Activated T-helper 9 cell treated with anti-CD3 and anti-CD28 coated beads, Interleukin-2, amount 50 U/mL, for 16 hours (primary cell): Measurements from ENCODE around the gene KNG1.
"Not testable (repeated sequence)": the region's sequence is repeated elsewhere in the genome, so short reads cannot be mapped to it uniquely, and the experiment has no call there.

Experiments
- DNase-seq: peaks from one replicate; pipeline ENCODE4 v3.0.0-alpha.2; 2020; ENCODE audit warnings: low read depth

KNG1 gene

GRCh38 chr3:186710694-186711093 lies 6.5 kb upstream of the KNG1 start:
- DNase-seq = not testable (repeated sequence)

DNA sequence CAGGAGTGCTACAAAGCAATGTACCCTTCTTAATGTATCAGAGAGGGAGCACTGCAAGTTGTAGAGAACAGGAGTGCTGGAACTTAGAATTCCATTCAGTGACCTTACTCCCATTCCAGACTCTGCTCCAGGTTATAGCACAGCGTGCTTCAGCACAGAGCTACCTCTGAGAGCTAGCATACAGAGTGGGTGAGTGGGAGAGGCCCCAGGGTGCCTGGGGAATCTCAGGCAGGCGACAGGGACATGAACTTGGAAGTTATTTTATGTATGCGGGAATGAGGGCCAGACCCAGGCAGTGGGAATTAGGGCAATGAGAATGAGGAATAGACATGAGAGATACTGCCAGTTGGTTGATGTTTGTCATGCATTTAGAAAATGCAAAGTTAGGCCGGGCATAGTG lies 3.7 kb upstream of the KNG1 start:
- no peak for DNase-seq

DNA sequence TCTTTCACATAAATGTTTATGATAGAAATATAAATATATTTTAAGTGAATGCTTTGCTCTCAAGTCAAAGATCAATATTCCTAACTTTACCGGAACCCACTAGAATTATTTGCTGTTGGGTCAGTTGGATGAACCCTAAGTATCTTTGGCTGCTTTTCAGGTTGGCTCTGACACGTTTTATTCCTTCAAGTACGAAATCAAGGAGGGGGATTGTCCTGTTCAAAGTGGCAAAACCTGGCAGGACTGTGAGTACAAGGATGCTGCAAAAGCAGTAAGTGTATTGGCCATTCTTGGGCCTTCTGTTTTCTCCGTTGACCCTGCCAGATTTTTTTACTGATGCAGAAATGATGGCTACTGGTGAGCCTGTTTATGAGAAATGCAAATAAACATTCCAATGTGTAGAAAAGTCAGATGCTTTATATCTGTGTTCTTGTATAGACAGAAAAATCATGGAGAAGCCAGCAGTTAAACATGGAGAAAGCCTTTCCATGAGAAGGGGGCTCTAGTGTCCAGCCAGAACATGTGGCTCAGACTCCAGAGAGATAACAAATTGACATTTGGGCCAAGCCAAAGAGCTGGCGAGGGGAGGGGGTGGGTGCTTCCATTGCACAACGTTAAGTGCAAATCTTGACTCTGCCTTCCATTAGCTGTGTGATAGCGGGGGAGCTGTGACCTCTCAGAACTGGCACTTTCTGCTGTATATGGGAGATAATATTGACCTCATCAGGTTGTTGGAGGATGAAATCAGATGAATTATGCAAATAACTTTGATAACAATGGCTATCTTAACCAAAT lies 3.0 kb downstream of the KNG1 start:
- no peak for DNase-seq

DNA sequence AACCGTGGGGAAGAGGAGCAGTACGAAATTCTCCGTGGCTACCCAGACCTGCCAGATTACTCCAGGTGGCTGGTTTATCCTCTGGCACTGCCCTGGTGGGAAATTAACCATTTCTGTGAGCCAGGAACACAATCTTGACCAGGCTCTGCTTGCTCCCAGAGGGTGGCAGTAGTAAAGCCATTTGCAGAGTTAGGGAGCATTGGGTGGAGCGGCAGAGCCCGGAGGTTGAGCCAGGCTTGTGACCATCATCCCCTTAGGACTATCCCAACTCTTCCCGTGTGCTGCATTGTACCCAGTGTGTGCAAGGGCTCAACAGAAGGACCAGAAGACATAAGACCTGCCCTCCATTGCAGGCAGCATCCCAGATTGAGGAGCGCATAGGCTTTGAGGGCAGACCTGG lies 5.3 kb downstream of the KNG1 start:
- DNase-seq = no peak

DNA sequence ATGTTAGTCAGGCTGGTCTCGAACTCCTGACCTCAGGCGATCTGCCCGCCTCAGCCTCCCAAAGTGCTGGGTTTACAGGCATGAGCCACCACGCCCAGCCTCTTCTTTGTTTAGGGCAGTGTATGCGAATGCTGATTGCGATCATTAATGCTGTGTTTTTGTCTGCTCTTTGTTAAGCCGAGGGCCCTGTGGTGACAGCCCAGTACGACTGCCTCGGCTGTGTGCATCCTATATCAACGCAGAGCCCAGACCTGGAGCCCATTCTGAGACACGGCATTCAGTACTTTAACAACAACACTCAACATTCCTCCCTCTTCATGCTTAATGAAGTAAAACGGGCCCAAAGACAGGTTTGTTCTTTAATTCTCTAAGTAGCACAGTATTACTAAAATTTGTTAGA lies 7.8 kb downstream of the KNG1 start:
- DNase-seq = no peak

DNA sequence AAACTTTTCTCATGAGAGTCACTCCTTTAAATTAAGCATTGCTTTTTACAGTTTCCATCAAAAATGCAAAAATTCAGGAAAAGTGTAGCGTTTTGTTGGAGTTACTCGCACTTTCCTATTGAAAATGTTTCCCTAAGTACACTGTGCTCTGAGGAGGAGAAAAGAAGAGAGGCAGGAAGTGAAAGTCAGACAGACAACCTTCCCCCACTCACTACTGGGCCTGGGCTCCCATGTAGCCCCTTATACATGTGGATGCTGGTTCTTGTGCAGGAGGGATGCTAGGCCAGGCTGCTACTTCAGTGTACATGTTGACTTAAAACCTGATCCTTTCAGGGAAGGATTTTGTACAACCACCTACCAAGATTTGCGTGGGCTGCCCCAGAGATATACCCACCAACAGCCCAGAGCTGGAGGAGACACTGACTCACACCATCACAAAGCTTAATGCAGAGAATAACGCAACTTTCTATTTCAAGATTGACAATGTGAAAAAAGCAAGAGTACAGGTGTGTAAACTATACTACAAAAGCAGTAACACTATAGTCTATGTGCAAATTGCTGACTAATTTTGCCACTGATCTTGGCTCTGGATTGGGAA lies 15.1 kb downstream of the KNG1 start:
- no peak for DNase-seq

- DNase-seq = no peak
These were observed 25.6 kb downstream of the KNG1 start for GRCh38 chr3:186742618-186743380.

- no peak for DNase-seq
These were observed 26.5 kb downstream of the KNG1 start for GRCh38 chr3:186743666-186744065.

- no peak for DNase-seq
These were observed 28.8 kb downstream of the KNG1 start for GRCh38 chr3:186746008-186746407.

- DNase-seq = no peak
These were observed 33.2 kb downstream of the KNG1 start for GRCh38 chr3:186750316-186750715.

DNA sequence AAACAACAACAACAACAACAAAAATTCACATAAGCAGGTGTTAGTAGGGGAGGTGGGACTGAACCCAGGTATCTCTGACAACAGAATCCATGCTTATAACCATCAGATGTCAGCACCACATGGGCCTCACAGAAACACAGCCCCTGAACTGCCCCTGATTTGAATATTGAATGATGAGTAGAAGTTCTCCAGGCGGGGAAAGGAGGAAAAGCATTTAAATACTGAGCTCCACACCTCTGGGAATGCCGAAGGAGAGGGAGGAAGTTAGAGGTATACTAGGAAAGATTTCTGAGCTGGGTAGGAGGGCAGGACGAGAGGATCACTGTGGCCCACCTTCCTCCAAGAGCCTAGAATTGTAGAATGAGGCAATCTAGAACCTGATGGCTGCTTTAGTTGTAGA lies 34.3 kb downstream of the KNG1 start:
- no peak for DNase-seq

DNA sequence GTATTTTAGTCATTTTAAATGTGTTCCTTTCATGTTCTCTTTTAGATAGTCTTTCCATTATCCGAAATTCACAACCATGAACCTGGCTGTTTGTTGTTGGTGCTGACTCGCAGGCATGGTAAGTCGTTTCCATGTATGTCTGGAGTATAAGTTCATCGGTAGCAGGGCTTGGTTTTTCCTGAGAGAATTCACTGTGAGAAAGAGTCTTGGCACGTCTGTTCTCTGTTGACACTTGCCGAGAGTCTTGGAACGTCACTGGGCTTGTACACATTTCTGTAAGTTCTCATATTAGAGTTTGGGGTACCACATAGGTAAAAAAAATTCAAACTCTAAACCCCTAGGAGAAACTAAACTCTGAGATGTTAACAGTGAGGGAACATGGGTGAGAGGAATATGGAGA lies 36.8 kb downstream of the KNG1 start:
- DNase-seq = no peak

DNA sequence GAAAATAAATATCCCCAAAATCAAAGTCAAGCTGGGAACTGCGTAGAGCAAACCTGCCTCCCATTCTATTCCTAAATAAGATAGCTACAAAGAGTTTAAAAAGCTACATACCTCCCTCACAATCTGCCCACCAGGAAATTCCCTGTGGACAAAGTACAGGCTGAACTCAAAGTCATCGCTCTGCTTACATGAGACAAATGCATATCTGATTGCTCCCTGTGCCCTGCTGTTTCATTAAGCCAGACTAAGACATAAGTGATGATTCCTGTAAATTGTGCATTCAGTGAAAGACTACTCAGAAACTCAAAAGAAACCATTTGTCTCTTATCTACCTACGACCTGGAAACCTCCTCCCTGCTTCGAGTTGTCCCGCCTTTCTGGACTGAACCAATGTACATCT lies 37.7 kb downstream of the KNG1 start:
- no peak for DNase-seq

DNA sequence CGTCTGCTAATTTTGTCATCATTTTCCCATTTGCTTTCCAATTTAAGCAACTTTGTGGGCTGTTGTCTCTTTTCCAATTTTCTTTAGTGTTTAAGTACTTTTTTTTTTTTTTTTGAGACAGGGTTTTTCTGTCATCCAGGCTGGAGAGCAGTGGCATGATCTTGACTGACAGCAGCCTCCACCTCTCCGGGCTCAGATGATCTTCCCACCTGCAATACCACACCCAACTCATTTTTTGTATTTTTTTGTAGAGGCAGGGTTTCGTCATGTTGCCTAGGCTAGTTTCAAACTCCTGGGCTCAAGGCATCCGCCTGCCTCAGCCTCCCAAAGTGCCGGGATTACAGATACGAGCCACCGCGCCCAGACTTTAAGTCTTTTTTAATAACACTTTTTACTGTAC lies 40.1 kb downstream of the KNG1 start:
- no peak for DNase-seq

DNA sequence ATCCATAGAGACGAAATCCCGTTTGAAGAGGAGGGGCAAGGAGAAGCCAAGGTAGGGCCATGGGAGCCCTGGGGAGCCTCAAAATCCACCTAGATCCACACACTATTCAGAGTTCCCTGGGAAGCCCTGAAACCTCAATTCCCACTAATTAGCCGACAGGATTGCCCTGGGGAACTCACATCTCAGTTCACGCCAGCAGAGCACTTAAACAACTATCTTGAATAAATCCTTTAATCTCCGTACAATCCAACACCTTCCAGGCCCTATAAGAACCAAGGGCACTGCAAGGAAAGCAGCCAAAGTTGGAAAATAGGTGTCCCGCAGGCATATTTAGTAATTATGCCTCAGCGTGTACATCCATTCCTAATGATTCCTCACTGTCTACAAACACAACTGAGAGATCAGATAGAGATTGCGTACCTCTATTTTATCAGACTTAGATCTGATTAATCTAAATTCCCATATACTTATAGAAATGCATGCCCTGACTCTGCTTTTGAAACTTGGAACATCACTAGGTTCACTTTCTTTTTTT lies 40.6 kb downstream of the KNG1 start:
- no peak for DNase-seq

DNA sequence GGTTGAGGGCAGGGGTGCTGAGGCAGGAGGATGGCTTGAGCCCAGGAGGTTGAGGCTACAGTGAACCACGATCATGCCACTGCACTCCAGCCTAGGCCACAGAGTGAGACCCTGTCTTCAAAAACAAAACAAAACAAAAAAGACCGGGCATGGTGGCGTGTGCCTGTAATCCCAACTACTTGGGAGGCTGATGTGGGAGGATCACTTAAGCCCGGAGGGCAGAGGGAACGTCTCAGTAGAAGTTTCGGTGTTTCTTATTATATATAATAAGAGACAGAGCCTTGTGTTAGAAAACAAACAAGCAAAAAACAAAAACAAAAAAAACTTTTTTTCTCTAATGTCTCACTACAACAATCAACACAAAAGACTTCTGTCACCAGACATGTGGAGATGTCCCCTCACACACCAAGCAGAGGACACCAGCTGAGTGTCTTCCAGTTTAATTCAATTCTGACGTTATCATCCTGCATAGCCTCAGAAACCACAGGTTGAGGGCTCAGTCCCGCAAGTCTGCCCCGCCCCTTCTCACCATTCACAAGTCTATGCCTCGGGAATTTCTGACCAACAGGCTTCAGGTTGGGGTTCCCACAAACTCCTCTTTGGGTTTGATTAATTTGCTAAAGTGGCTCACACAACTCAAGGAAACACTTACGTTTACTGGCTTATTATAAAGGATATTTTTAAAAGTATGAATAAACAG lies 42.2 kb downstream of the KNG1 start:
- no peak for DNase-seq

GRCh38 chr3:186760141-186760833 lies 43.1 kb downstream of the KNG1 start:
- DNase-seq = no peak

GRCh38 chr3:186760897-186761447 lies 43.8 kb downstream of the KNG1 start:
- DNase-seq = no peak

DNA sequence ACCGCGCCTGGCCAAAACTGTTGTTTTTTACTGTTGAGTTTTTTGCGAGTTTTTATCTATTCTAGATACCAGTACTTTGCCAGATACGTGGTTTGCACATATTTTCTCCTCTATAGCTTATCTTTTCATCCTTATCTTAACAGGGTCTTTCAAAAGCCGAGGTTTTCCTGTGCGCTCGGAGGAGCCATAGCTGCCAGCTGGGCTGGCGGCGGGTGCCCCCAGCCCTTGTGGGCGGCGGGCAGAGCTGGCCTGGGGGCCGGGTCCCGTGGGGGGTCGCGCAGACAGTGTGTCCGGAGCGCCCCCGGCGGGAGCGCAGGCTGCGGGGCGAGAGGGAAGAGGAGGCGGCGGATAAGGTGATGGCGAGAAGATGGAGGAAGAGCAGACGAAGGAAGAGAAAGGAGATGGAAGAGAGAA lies 55.1 kb downstream of the KNG1 start:
- no peak for DNase-seq

- DNase-seq = peak; percentile 43
These were observed 55.7 kb downstream of the KNG1 start for GRCh38 chr3:186772701-186773417.

GRCh38 chr3:186775999-186776398 lies 58.8 kb downstream of the KNG1 start:
- DNase-seq = no peak
